Measurements from ENCODE around the gene AGK.

DNA sequence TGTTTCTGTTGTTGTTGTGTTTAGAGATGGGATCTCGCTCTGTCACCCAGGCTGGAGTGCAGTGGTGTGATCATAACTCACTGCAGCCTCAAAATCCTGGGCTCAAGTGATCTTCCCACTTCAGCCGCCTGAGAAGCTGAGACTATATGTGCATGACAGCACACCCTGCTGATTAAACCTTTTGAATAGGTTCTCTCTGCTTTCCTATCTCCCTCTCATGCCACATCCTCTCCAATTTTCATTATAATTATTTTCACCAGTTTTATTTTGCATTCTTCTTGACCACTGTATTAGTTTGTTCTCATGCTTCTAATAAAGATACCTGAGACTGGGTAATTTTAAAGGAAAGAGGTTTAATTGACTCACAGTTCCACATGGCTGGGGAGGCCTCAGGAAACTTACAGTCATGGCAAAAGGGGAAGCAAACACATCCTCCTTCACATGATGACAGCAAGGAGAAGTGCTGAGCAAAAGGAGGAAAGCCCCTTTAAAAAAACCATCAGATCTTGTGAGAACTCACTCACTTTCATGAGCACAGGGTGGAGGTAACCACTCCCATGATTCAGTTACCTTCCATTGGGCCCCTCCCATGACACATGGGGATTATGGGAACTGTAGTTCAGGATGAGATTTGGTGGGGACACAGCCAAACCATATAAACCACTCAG lies 12.9 kb downstream of the AGK start:
- TF ChIP-seq, protein P1, sequence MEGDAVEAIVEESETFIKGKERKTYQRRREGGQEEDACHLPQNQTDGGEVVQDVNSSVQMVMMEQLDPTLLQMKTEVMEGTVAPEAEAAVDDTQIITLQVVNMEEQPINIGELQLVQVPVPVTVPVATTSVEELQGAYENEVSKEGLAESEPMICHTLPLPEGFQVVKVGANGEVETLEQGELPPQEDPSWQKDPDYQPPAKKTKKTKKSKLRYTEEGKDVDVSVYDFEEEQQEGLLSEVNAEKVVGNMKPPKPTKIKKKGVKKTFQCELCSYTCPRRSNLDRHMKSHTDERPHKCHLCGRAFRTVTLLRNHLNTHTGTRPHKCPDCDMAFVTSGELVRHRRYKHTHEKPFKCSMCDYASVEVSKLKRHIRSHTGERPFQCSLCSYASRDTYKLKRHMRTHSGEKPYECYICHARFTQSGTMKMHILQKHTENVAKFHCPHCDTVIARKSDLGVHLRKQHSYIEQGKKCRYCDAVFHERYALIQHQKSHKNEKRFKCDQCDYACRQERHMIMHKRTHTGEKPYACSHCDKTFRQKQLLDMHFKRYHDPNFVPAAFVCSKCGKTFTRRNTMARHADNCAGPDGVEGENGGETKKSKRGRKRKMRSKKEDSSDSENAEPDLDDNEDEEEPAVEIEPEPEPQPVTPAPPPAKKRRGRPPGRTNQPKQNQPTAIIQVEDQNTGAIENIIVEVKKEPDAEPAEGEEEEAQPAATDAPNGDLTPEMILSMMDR (IDR thresholded peaks at IDR 0.05), result no peak
- TF ChIP-seq POLR2A (IDR thresholded peaks at IDR 0.05) (no peak), POLR2AphosphoS5 (IDR thresholded peaks at IDR 0.05) (no peak)

All from breast epithelium (tissue), 3 donors.